Left ventricle myocardium inferior (tissue), 1 donor: ENCODE measurements around the gene GAB3. TPM values are rescaled to one million over a fixed set of nuclear protein-coding genes. Genes with fewer than 3 reads are reported as not detected.

Source experiments
- DNase-seq: peaks from one replicate; pipeline ENCODE4 v3.0.0-alpha.2; 2020
- H3K27ac ChIP-seq: fragments of 200-600 bp; replicated peaks from 2 replicates; pipeline ENCODE4 v1.8.0; 2021
- H3K27me3 ChIP-seq: fragments of 200-600 bp; 2 replicates; pipeline ENCODE4 v1.8.0; 2021; ENCODE audit warnings: low read depth
- H3K36me3 ChIP-seq: fragments of 200-600 bp; 2 replicates; pipeline ENCODE4 v1.8.0; 2021
- H3K4me1 ChIP-seq: fragments of 200-600 bp; 2 replicates; pipeline ENCODE4 v1.8.0; 2021
- H3K4me3 ChIP-seq: fragments of 200-600 bp; 2 replicates; pipeline ENCODE4 v1.8.0; 2021; ENCODE audit warnings: mild to moderate bottlenecking, moderate library complexity
- H3K9me3 ChIP-seq: fragments of 200-600 bp; replicated peaks from 2 replicates; pipeline ENCODE4 v1.8.0; 2021
- CTCF ChIP-seq: fragments of 200-600 bp; IDR thresholded peaks from 2 replicates; pipeline ENCODE4 v1.8.0; 2021; ENCODE audit warnings: antibody characterized with exemption, mild to moderate bottlenecking, borderline replicate concordance
- intact Hi-C: fragments of 100-400 bp; cut with micrococcal nuclease; formaldehyde crosslinking; loops from one replicate; pipeline ENCODE4 v1.11.0; 2022
- total RNA-seq: library from RNA; stranded (reverse); fragmentation: NEBNext Ultra II Directional; extraction: Animal tissue kit (Norgen Biotek cat#: 25700); gene quantifications from one replicate; pipeline ENCODE4 v1.2.1, GENCODE V29; 2021
- donor health status: DM: no; HTN: yes; CAD: no; lungs with severe emphysema.

Gene GAB3
- total RNA-seq, 1 donor from 2014 or later: 14.8 TPM

- no peak overlapping the region for H3K4me3 ChIP-seq
- H3K27ac ChIP-seq: peak overlapping the region; percentile 89
- intact Hi-C loops: no loop called here
- no peak for TF ChIP-seq CTCF
- H3K4me1 ChIP-seq: peaks cover 98% of the 10 kb centered on the region
- peak; percentile 57 for DNase-seq
- H3K27me3 ChIP-seq: no peaks in the 10 kb centered on the region
- no peaks in the 10 kb centered on the region for H3K36me3 ChIP-seq
- H3K9me3 ChIP-seq: no peaks in the 10 kb centered on the region
These were observed 23.0 kb downstream of the GAB3 start for GRCh38 chrX:154727871-154728270.

- TF ChIP-seq CTCF: no peak
- intact Hi-C loops: no loop called here
- DNase-seq: no peak
- H3K4me1 ChIP-seq: peaks cover 93% of the 10 kb centered on the region
- no peak overlapping the region for H3K4me3 ChIP-seq
- no peaks in the 10 kb centered on the region for H3K36me3 ChIP-seq
- no peaks in the 10 kb centered on the region for H3K27me3 ChIP-seq
- H3K9me3 ChIP-seq: no peaks in the 10 kb centered on the region
- H3K27ac ChIP-seq: peak overlapping the region; percentile 89
These were observed 23.5 kb downstream of the GAB3 start for GRCh38 chrX:154727418-154727817.

- no peak for TF ChIP-seq CTCF
- peaks cover 77% of the 10 kb centered on the region for H3K4me1 ChIP-seq
- H3K36me3 ChIP-seq: no peaks in the 10 kb centered on the region
- H3K27ac ChIP-seq: peak overlapping the region; percentile 89
- H3K9me3 ChIP-seq: no peaks in the 10 kb centered on the region
- no peak overlapping the region for H3K4me3 ChIP-seq
- intact Hi-C loops: no loop called here
- no peak for DNase-seq
- H3K27me3 ChIP-seq: no peaks in the 10 kb centered on the region
These were observed 25.7 kb downstream of the GAB3 start for GRCh38 chrX:154724993-154725756.

GRCh38 chrX:154721155-154721554 lies 29.7 kb downstream of the GAB3 start:
- intact Hi-C loops: no loop called here

GRCh38 chrX:154720067-154720466 lies 30.8 kb downstream of the GAB3 start:
- H3K4me1 ChIP-seq: peaks cover 68% of the 10 kb centered on the region
- H3K9me3 ChIP-seq: no peaks in the 10 kb centered on the region
- H3K27me3 ChIP-seq: no peaks in the 10 kb centered on the region
- H3K27ac ChIP-seq: no peak overlapping the region
- no peak for DNase-seq
- intact Hi-C loops: no loop called here
- H3K4me3 ChIP-seq: no peak overlapping the region
- H3K36me3 ChIP-seq: no peaks in the 10 kb centered on the region
- TF ChIP-seq CTCF: no peak

More at GRCh38 chrX:154721155-154721554, 29.7 kb downstream of the GAB3 start:
- Histone ChIP-seq H3K27me3 (no peaks in the 10 kb centered on the region), H3K4me3 (no peak overlapping the region), H3K27ac (no peak overlapping the region), H3K4me1 (peaks cover 74% of the 10 kb centered on the region), H3K36me3 (no peaks in the 10 kb centered on the region), H3K9me3 (no peaks in the 10 kb centered on the region)
- DNase-seq: no peak
- no peak for TF ChIP-seq CTCF
